OCI-LY3 (cell line): ENCODE data around the gene XBP1.

Source experiments
- CTCF ChIP-seq: fragments of 200-600, 300-600 bp; sonication (generic); IDR thresholded peaks from 2 replicates; pipeline ENCODE4 v1.5.1; 2014; ENCODE audit warnings: antibody characterized with exemption, low read length, low read depth
- EZH2phosphoT487 ChIP-seq: fragments of 200-600 bp; shearing (Covaris generic); IDR thresholded peaks from 2 replicates; pipeline ENCODE4 v1.6.1; 2018; ENCODE audit warnings: antibody characterized with exemption, mixed run types, low read depth

GRCh38 chr22:28819253-28820096 is 19.1 kb upstream of the XBP1 start:
- TF ChIP-seq CTCF (no peak), EZH2phosphoT487 (no peak)
